ENCODE measurements around the gene TMEM192.
"Not testable (repeated sequence)": the region's sequence is repeated elsewhere in the genome, so short reads cannot be mapped to it uniquely, and the experiment has no call there.

TMEM192 gene

DNA sequence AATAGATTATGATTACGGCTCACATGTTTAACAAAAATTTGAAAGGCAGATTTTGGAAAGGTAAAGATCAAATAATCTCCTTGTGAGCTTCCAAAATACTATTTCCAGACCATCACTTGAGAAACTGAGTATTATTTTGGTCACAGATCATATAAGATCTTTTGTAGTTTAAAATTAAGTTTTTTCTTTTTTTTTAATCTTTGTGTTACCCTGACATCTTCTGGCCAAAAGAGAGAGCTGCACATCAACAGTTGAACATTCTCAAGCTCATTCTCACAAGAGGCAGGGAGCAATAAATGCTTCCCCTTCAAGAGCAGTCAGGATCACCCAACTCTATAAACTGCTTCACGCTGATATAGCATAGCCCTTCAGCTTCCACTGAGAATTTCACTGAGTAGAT lies 15.9 kb downstream of the TMEM192 start:
- no peak overlapping the region for H3K27ac ChIP-seq (ENCODE audit: low read depth, low read length)
- H3K4me3 ChIP-seq (ENCODE audit: low read depth in 1 of 5, low read length in 5 of 5): no peak overlapping the region
- no peaks in the 10 kb centered on the region for H3K27me3 ChIP-seq (ENCODE audit: control insufficient read depth in 5 of 5, insufficient read depth in 4 of 5, low read length in 5 of 5)
- H3K9me3 ChIP-seq (ENCODE audit: control insufficient read depth in 5 of 5, low read length in 5 of 5): no peaks in the 10 kb centered on the region
- no peaks in the 10 kb centered on the region for H3K4me1 ChIP-seq (ENCODE audit: control insufficient read depth in 5 of 5, insufficient read depth in 5 of 5, low read length in 5 of 5)
- H3K36me3 ChIP-seq (ENCODE audit: control insufficient read depth in 5 of 5, insufficient read depth in 5 of 5, low read length in 5 of 5): peaks cover 10 to 58% (median 33%) of the 10 kb centered on the region in 5 donors
- no peak overlapping the region for H3K9ac ChIP-seq (ENCODE audit: low read length in 5 of 5)

DNA sequence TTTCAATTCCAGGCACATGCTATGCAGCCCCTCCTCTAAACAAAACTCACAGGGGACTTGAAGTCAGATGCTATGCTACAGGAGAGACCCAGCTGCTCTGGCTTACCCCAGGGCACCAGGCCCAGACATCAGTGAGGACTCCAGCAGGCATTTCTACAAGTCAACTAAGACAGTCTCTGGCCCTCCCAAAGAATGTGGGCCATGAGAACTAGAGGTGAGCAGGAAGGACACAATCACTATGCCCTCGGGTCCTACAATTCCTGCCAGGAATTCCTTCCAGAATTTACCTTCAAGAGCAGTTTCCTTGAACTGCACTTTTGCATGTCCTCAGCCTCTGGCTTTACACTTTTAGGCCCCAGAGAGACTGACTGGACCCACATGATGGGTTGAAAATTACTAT lies 17.4 kb downstream of the TMEM192 start:
- Histone ChIP-seq H3K9me3 (ENCODE audit: control insufficient read depth in 5 of 5, low read length in 5 of 5) (no peaks in the 10 kb centered on the region), H3K27me3 (ENCODE audit: control insufficient read depth in 5 of 5, insufficient read depth in 4 of 5, low read length in 5 of 5) (no peaks in the 10 kb centered on the region), H3K9ac (ENCODE audit: low read length in 5 of 5) (no peak overlapping the region), H3K4me1 (ENCODE audit: control insufficient read depth in 5 of 5, insufficient read depth in 5 of 5, low read length in 5 of 5) (no peaks in the 10 kb centered on the region), H3K27ac (ENCODE audit: low read depth, low read length) (no peak overlapping the region), H3K4me3 (ENCODE audit: low read depth in 1 of 5, low read length in 5 of 5) (no peak overlapping the region), H3K36me3 (ENCODE audit: control insufficient read depth in 5 of 5, insufficient read depth in 5 of 5, low read length in 5 of 5) (peaks cover 6 to 50% (median 24%) of the 10 kb centered on the region in 5 donors)

DNA sequence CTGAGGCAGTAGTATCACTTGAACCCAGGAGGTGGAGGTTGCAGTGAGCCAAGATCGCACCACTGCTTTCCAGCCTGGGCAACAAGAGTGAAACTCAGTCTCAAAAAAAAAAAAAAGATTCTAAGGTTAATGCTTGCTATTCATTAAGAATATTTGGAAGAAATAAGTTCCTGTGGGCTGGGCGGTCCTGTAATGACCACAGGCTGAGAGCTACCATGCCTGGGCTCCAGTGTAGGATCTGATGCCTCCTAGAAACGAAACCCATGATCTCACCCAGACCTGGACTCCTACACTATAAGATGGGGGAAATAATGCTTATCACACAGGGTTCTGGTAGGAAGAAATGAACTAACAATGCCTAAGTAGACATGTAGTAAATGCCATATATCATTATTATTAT lies 17.8 kb downstream of the TMEM192 start:
- no peaks in the 10 kb centered on the region for H3K9me3 ChIP-seq (ENCODE audit: control insufficient read depth in 5 of 5, low read length in 5 of 5)
- H3K27me3 ChIP-seq (ENCODE audit: control insufficient read depth in 5 of 5, insufficient read depth in 4 of 5, low read length in 5 of 5): no peaks in the 10 kb centered on the region
- peaks cover 6 to 49% (median 23%) of the 10 kb centered on the region in 5 donors for H3K36me3 ChIP-seq (ENCODE audit: control insufficient read depth in 5 of 5, insufficient read depth in 5 of 5, low read length in 5 of 5)
- H3K9ac ChIP-seq (ENCODE audit: low read length in 5 of 5): no peak overlapping the region
- H3K4me1 ChIP-seq (ENCODE audit: control insufficient read depth in 5 of 5, insufficient read depth in 5 of 5, low read length in 5 of 5): no peaks in the 10 kb centered on the region
- H3K27ac ChIP-seq (ENCODE audit: low read depth, low read length): no peak overlapping the region
- no peak overlapping the region for H3K4me3 ChIP-seq (ENCODE audit: low read depth in 1 of 5, low read length in 5 of 5)

GRCh38 chr4:165092187-165092586 lies 20.5 kb downstream of the TMEM192 start:
- H3K9me3 ChIP-seq (ENCODE audit: control insufficient read depth in 5 of 5, low read length in 5 of 5); H3K4me1 ChIP-seq (ENCODE audit: control insufficient read depth in 5 of 5, insufficient read depth in 5 of 5, low read length in 5 of 5); H3K27me3 ChIP-seq (ENCODE audit: control insufficient read depth in 5 of 5, insufficient read depth in 4 of 5, low read length in 5 of 5); H3K9ac ChIP-seq (ENCODE audit: low read length in 5 of 5); H3K27ac ChIP-seq (ENCODE audit: low read depth, low read length); H3K4me3 ChIP-seq (ENCODE audit: low read depth in 1 of 5, low read length in 5 of 5): not testable (repeated sequence)
- peaks cover 10 to 55% (median 29%) of the 10 kb centered on the region in 5 donors for H3K36me3 ChIP-seq (ENCODE audit: control insufficient read depth in 5 of 5, insufficient read depth in 5 of 5, low read length in 5 of 5)

GRCh38 chr4:165088366-165088765 lies 24.3 kb downstream of the TMEM192 start:
- no peaks in the 10 kb centered on the region for H3K9me3 ChIP-seq (ENCODE audit: control insufficient read depth in 5 of 5, low read length in 5 of 5)
- no peaks in the 10 kb centered on the region for H3K27me3 ChIP-seq (ENCODE audit: control insufficient read depth in 5 of 5, insufficient read depth in 4 of 5, low read length in 5 of 5)
- no peak overlapping the region for H3K27ac ChIP-seq (ENCODE audit: low read depth, low read length)
- no peaks in the 10 kb centered on the region for H3K4me1 ChIP-seq (ENCODE audit: control insufficient read depth in 5 of 5, insufficient read depth in 5 of 5, low read length in 5 of 5)
- H3K9ac ChIP-seq (ENCODE audit: low read length in 5 of 5): no peak overlapping the region
- peaks cover 22 to 62% (median 40%) of the 10 kb centered on the region in 5 donors for H3K36me3 ChIP-seq (ENCODE audit: control insufficient read depth in 5 of 5, insufficient read depth in 5 of 5, low read length in 5 of 5)
- no peak overlapping the region for H3K4me3 ChIP-seq (ENCODE audit: low read depth in 1 of 5, low read length in 5 of 5)

GRCh38 chr4:165085946-165086345 lies 26.7 kb downstream of the TMEM192 start:
- no peak overlapping the region for H3K9ac ChIP-seq (ENCODE audit: low read length in 5 of 5)
- H3K9me3 ChIP-seq (ENCODE audit: control insufficient read depth in 5 of 5, low read length in 5 of 5): no peaks in the 10 kb centered on the region
- no peaks in the 10 kb centered on the region for H3K27me3 ChIP-seq (ENCODE audit: control insufficient read depth in 5 of 5, insufficient read depth in 4 of 5, low read length in 5 of 5)
- H3K36me3 ChIP-seq (ENCODE audit: control insufficient read depth in 5 of 5, insufficient read depth in 5 of 5, low read length in 5 of 5): peaks cover 19 to 53% (median 36%) of the 10 kb centered on the region in 5 donors
- no peaks in the 10 kb centered on the region for H3K4me1 ChIP-seq (ENCODE audit: control insufficient read depth in 5 of 5, insufficient read depth in 5 of 5, low read length in 5 of 5)
- H3K4me3 ChIP-seq (ENCODE audit: low read depth in 1 of 5, low read length in 5 of 5): no peak overlapping the region
- H3K27ac ChIP-seq (ENCODE audit: low read depth, low read length): no peak overlapping the region

DNA sequence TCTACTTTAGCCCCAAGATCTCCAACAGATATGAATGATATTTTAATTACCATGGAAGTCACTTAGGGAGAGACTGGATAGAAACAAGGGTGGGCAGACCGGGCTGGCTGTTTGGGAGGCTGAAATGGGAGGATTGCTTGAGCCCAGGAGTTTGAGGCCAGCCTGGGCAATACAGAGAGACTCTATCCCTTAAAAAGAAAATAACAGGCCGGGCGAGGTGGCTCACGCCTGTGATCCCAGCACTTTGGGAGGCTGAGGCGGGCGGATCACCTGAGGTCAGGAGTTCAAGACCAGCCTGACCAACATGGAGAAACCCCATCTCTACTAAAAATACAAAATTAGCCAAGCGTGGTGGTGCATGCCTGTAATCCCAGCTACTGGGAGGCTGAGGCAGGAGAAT lies 27.9 kb downstream of the TMEM192 start:
- peaks cover 23 to 49% (median 36%) of the 10 kb centered on the region in 5 donors for H3K36me3 ChIP-seq (ENCODE audit: control insufficient read depth in 5 of 5, insufficient read depth in 5 of 5, low read length in 5 of 5)
- H3K9me3 ChIP-seq (ENCODE audit: control insufficient read depth in 5 of 5, low read length in 5 of 5); H3K4me1 ChIP-seq (ENCODE audit: control insufficient read depth in 5 of 5, insufficient read depth in 5 of 5, low read length in 5 of 5); H3K27ac ChIP-seq (ENCODE audit: low read depth, low read length); H3K9ac ChIP-seq (ENCODE audit: low read length in 5 of 5); H3K4me3 ChIP-seq (ENCODE audit: low read depth in 1 of 5, low read length in 5 of 5); H3K27me3 ChIP-seq (ENCODE audit: control insufficient read depth in 5 of 5, insufficient read depth in 4 of 5, low read length in 5 of 5): not testable (repeated sequence)

DNA sequence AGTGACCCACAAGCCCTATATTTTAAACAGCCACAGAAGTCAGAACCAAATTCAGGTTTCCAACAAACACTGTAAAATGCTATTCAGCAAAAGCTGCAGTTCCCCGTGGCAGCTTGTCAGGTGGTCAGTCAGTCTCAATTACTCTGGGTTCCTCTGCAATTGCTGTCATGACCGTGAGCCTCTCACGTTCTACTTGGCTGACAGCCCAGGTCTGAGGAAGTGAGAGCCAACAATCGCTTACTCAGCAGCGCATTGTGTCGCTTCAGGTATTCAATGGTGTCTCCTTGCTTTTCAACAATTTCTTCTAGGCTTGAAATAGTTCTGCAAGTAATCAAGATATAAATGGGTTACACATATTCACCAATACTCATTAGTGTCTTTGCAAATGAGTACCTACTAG lies 33.2 kb downstream of the TMEM192 start:
- no peaks in the 10 kb centered on the region for H3K9me3 ChIP-seq (ENCODE audit: control insufficient read depth in 5 of 5, low read length in 5 of 5)
- no peak overlapping the region for H3K27ac ChIP-seq (ENCODE audit: low read depth, low read length)
- H3K9ac ChIP-seq (ENCODE audit: low read length in 5 of 5): no peak overlapping the region
- H3K4me1 ChIP-seq (ENCODE audit: control insufficient read depth in 5 of 5, insufficient read depth in 5 of 5, low read length in 5 of 5): no peaks in the 10 kb centered on the region
- no peaks in the 10 kb centered on the region for H3K27me3 ChIP-seq (ENCODE audit: control insufficient read depth in 5 of 5, insufficient read depth in 4 of 5, low read length in 5 of 5)
- H3K4me3 ChIP-seq (ENCODE audit: low read depth in 1 of 5, low read length in 5 of 5): no peak overlapping the region
- peaks cover 7 to 19% (median 11%) of the 10 kb centered on the region in 5 donors for H3K36me3 ChIP-seq (ENCODE audit: control insufficient read depth in 5 of 5, insufficient read depth in 5 of 5, low read length in 5 of 5)

- Histone ChIP-seq H3K36me3 (ENCODE audit: control insufficient read depth in 5 of 5, insufficient read depth in 5 of 5, low read length in 5 of 5) (peaks cover 7 to 18% (median 8%) of the 10 kb centered on the region in 5 donors), H3K27ac (ENCODE audit: low read depth, low read length) (no peak overlapping the region), H3K9ac (ENCODE audit: low read length in 5 of 5) (no peak overlapping the region), H3K4me3 (ENCODE audit: low read depth in 1 of 5, low read length in 5 of 5) (no peak overlapping the region), H3K9me3 (ENCODE audit: control insufficient read depth in 5 of 5, low read length in 5 of 5) (no peaks in the 10 kb centered on the region), H3K27me3 (ENCODE audit: control insufficient read depth in 5 of 5, insufficient read depth in 4 of 5, low read length in 5 of 5) (no peaks in the 10 kb centered on the region), H3K4me1 (ENCODE audit: control insufficient read depth in 5 of 5, insufficient read depth in 5 of 5, low read length in 5 of 5) (no peaks in the 10 kb centered on the region)
Observed at GRCh38 chr4:165077034-165077578, 35.6 kb downstream of the TMEM192 start.

- not testable (repeated sequence) for H3K4me1 ChIP-seq (ENCODE audit: control insufficient read depth in 5 of 5, insufficient read depth in 5 of 5, low read length in 5 of 5); H3K27ac ChIP-seq (ENCODE audit: low read depth, low read length); H3K4me3 ChIP-seq (ENCODE audit: low read depth in 1 of 5, low read length in 5 of 5); H3K36me3 ChIP-seq (ENCODE audit: control insufficient read depth in 5 of 5, insufficient read depth in 5 of 5, low read length in 5 of 5); H3K9me3 ChIP-seq (ENCODE audit: control insufficient read depth in 5 of 5, low read length in 5 of 5); H3K27me3 ChIP-seq (ENCODE audit: control insufficient read depth in 5 of 5, insufficient read depth in 4 of 5, low read length in 5 of 5); H3K9ac ChIP-seq (ENCODE audit: low read length in 5 of 5)
Observed at GRCh38 chr4:165073346-165073745, 39.3 kb downstream of the TMEM192 start.

DNA sequence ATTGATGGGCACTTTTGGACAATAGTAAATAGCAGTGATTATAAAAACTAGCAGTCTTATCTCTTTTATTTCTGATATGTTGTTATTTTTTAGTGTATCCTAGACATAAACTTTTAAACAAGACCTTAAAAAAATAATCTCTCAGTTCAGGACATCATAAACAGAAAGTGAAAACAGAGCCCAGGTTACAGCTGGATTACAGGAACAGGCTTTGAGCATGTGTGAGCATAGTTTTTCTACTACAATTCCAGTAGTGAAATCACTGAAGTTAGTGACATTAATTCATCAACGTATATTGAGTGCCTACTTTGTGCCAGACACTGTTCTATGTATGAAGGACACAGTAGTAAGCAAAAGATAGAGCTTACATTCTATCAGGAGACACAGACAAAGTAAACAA lies 42.1 kb downstream of the TMEM192 start:
- no peaks in the 10 kb centered on the region for H3K27me3 ChIP-seq (ENCODE audit: control insufficient read depth in 5 of 5, insufficient read depth in 4 of 5, low read length in 5 of 5)
- H3K9me3 ChIP-seq (ENCODE audit: control insufficient read depth in 5 of 5, low read length in 5 of 5): no peaks in the 10 kb centered on the region
- H3K27ac ChIP-seq (ENCODE audit: low read depth, low read length): no peak overlapping the region
- no peaks in the 10 kb centered on the region for H3K36me3 ChIP-seq (ENCODE audit: control insufficient read depth in 5 of 5, insufficient read depth in 5 of 5, low read length in 5 of 5)
- H3K4me3 ChIP-seq (ENCODE audit: low read depth in 1 of 5, low read length in 5 of 5): no peak overlapping the region
- no peak overlapping the region for H3K9ac ChIP-seq (ENCODE audit: low read length in 5 of 5)
- H3K4me1 ChIP-seq (ENCODE audit: control insufficient read depth in 5 of 5, insufficient read depth in 5 of 5, low read length in 5 of 5): no peaks in the 10 kb centered on the region
